SK-N-SH (cell line): Measurements from ENCODE around the gene PSMD8. TPM values are rescaled to one million over a fixed set of nuclear protein-coding genes. Genes with fewer than 3 reads are reported as not detected.

ENCODE experiments used
- CTCF ChIA-PET: fragments of 300-600, 350-600 bp; formaldehyde crosslinking; extraction: SDS; loops from one replicate; lab custom pipeline; 2021; lab: Yijun Ruan, JAX
- POLR2A ChIA-PET: fragments of 350-600 bp; sonication (Branson Sonifier 250); formaldehyde crosslinking; extraction: SDS; loops from one replicate; lab custom pipeline; 2020; ENCODE audit warnings: antibody characterized with exemption, inconsistent platforms; lab: Yijun Ruan, JAX
- DNase-seq: peaks from one replicate; pipeline ENCODE4 v3.0.0; 2012
- H2AFZ ChIP-seq: fragments of 200-600 bp; sonication (generic); 2 replicates; pipeline ENCODE4 v1.8.1; 2016; ENCODE audit warnings: antibody characterized with exemption, mild to moderate bottlenecking, low read depth
- H3F3A ChIP-seq: fragments of 200-600 bp; sonication (generic); replicated peaks from 2 replicates; pipeline ENCODE3; 2016; ENCODE audit warnings: antibody characterized with exemption, mild to moderate bottlenecking; ENCODE audit not compliant: insufficient read depth
- H3K27ac ChIP-seq, 2 experiments: fragments of 200-500 bp in 1 of 2; fragments of 200-600 bp in 1 of 2; sonication (Bioruptor generic) in 1 of 2; sonication (generic), shearing (Covaris generic) in 1 of 2; 2 replicates each; pipeline versions ENCODE4 v1.5.1 to v1.6.1; 2014 to 2016; ENCODE audit warnings: low read depth in 2 of 2, inconsistent platforms in 1 of 2, low read length in 1 of 2, mild to moderate bottlenecking in 1 of 2, mixed read lengths in 1 of 2
- H3K27me3 ChIP-seq: fragments of 200-600 bp; sonication (generic), shearing (Covaris generic); 2 replicates; pipeline ENCODE4 v1.6.1; 2016; ENCODE audit warnings: mixed run types; ENCODE audit not compliant: insufficient read depth
- H3K36me3 ChIP-seq, 2 experiments: fragments of 200-500 bp in 1 of 2; fragments of 200-600 bp in 1 of 2; sonication (Bioruptor generic) in 1 of 2; sonication (generic) in 1 of 2; replicated peaks in 1 of 2; 2 replicates each; pipeline versions ENCODE3 to v1.5.1; 2014 to 2016; ENCODE audit warnings: low read length in 1 of 2, mild to moderate bottlenecking in 1 of 2; ENCODE audit not compliant: insufficient read depth in 2 of 2, control insufficient read depth in 1 of 2
- H3K4me1 ChIP-seq, 2 experiments: fragments of 200-500 bp in 1 of 2; fragments of 200-600 bp in 1 of 2; sonication (Bioruptor generic) in 1 of 2; sonication (generic), shearing (Covaris generic) in 1 of 2; 2 replicates each; pipeline versions ENCODE4 v1.5.1 to v1.6.1; 2014 to 2016; ENCODE audit warnings: low read depth in 1 of 2, low read length in 1 of 2, mixed run types in 1 of 2; ENCODE audit not compliant: insufficient read depth in 2 of 2, control insufficient read depth in 1 of 2
- H3K4me2 ChIP-seq: fragments of 200-600 bp; sonication (generic), shearing (Covaris generic); 2 replicates; pipeline ENCODE4 v1.6.1; 2017; ENCODE audit warnings: mixed run types
- H3K4me3 ChIP-seq, 2 experiments: fragments of 200-500 bp in 1 of 2; fragments of 200-600 bp in 1 of 2; sonication (Bioruptor generic) in 1 of 2; sonication (generic), shearing (Covaris generic) in 1 of 2; 2 replicates each; pipeline versions ENCODE4 v1.5.1 to v1.8.1; 2014 to 2016; ENCODE audit warnings: low read depth in 2 of 2, inconsistent platforms in 1 of 2, low read length in 1 of 2, mild to moderate bottlenecking in 1 of 2, mixed read lengths in 1 of 2, moderate library complexity in 1 of 2
- H3K79me2 ChIP-seq: fragments of 200-600 bp; sonication (generic); 2 replicates; pipeline ENCODE4 v1.8.1; 2017; ENCODE audit warnings: mild to moderate bottlenecking; ENCODE audit not compliant: insufficient read depth
- H3K9ac ChIP-seq: fragments of 200-600 bp; sonication (generic); 2 replicates; pipeline ENCODE4 v1.6.1; 2017; ENCODE audit warnings: mixed run types
- H3K9me2 ChIP-seq: fragments of 200-600 bp; sonication (generic); 2 replicates; pipeline ENCODE4 v1.6.1; 2017; ENCODE audit warnings: mixed run types
- H3K9me3 ChIP-seq: fragments of 200-600 bp; sonication (generic); 2 replicates; pipeline ENCODE4 v1.6.1; 2017; ENCODE audit warnings: mixed run types, mild to moderate bottlenecking, moderate library complexity
- H4K20me1 ChIP-seq: fragments of 200-600 bp; sonication (generic); 2 replicates; pipeline ENCODE4 v1.6.1; 2017; ENCODE audit warnings: mild to moderate bottlenecking, mixed run types; ENCODE audit not compliant: insufficient read depth
- CHD2 ChIP-seq: fragments of 150-350 bp; IDR thresholded peaks from 2 replicates; pipeline ENCODE4 v1.6.1; 2018; ENCODE audit warnings: low read length; ENCODE audit not compliant: partially characterized antibody
- CTCF ChIP-seq: fragments of 200-600 bp; sonication (generic); IDR thresholded peaks from 2 replicates; pipeline ENCODE4 v1.6.1; 2017; ENCODE audit warnings: antibody characterized with exemption, mild to moderate bottlenecking, moderate library complexity
- ELF1 ChIP-seq: IDR thresholded peaks from 2 replicates; pipeline ENCODE4 v1.4.0; 2012
- EP300 ChIP-seq, 2 experiments: IDR thresholded peaks; 2 replicates each; pipeline versions ENCODE4 v1.4.0 to v1.6.1; 2012; ENCODE audit warnings: borderline replicate concordance in 1 of 2, low read depth in 1 of 2, low read length in 1 of 2
- EZH2phosphoT487 ChIP-seq: fragments of 200-600 bp; sonication (generic); IDR thresholded peaks from 2 replicates; pipeline ENCODE4 v1.6.1; 2017; ENCODE audit warnings: low read depth, mixed run types, mild to moderate bottlenecking, antibody characterized with exemption, moderate library complexity, borderline replicate concordance
- FOXJ3 ChIP-seq: sonication (generic); formaldehyde crosslinking; IDR thresholded peaks from 2 replicates; pipeline ENCODE4 v1.5.1; 2020; ENCODE audit warnings: mild to moderate bottlenecking, missing genetic modification reagents
- FOXM1 ChIP-seq: IDR thresholded peaks from 2 replicates; pipeline ENCODE4 v1.4.0; 2012; ENCODE audit warnings: low read depth, mild to moderate bottlenecking
- GABPA ChIP-seq: IDR thresholded peaks from 2 replicates; pipeline ENCODE4 v1.4.0; 2012; ENCODE audit warnings: low read depth, mild to moderate bottlenecking
- GATA2 ChIP-seq: sonication (generic); formaldehyde crosslinking; IDR thresholded peaks from 2 replicates; pipeline ENCODE4 v1.5.0; 2020; ENCODE audit warnings: mild to moderate bottlenecking, missing genetic modification reagents
- IRF3 ChIP-seq: fragments of 150-350 bp; IDR thresholded peaks from 2 replicates; pipeline ENCODE4 v1.6.1; 2016; ENCODE audit warnings: mild to moderate bottlenecking, low read depth, low read length
- JUND ChIP-seq: IDR thresholded peaks from 2 replicates; pipeline ENCODE4 v1.4.0; 2012
- MEF2A ChIP-seq: IDR thresholded peaks from 2 replicates; pipeline ENCODE4 v1.4.0; 2012; ENCODE audit warnings: low read depth, borderline replicate concordance
- MXI1 ChIP-seq: IDR thresholded peaks from 2 replicates; pipeline ENCODE4 v1.6.1; 2012; ENCODE audit warnings: mild to moderate bottlenecking, low read depth, low read length, improper control_type of control experiment
- NFIC ChIP-seq: IDR thresholded peaks from 2 replicates; pipeline ENCODE4 v1.4.0; 2012; ENCODE audit warnings: borderline replicate concordance
- NRF1 ChIP-seq: IDR thresholded peaks from 2 replicates; pipeline ENCODE4 v1.6.1; 2012; ENCODE audit warnings: low read depth, mild to moderate bottlenecking, low read length
- POLR2AphosphoS5 ChIP-seq: IDR thresholded peaks from 2 replicates; pipeline ENCODE4 v1.6.1; 2012; ENCODE audit warnings: low read depth, low read length
- RAD21 ChIP-seq: IDR thresholded peaks from 2 replicates; pipeline ENCODE4 v1.6.1; 2012; ENCODE audit warnings: mild to moderate bottlenecking, low read length
- RCOR1 ChIP-seq: fragments of 150-350 bp; IDR thresholded peaks from 2 replicates; pipeline ENCODE4 v1.6.1; 2017; ENCODE audit warnings: antibody characterized with exemption, low read length
- RFX5 ChIP-seq: IDR thresholded peaks from 2 replicates; pipeline ENCODE4 v1.6.1; 2012; ENCODE audit warnings: mild to moderate bottlenecking, improper control_type of control experiment, low read length
- RXRA ChIP-seq: IDR thresholded peaks from 2 replicates; pipeline ENCODE4 v1.4.0; 2012; ENCODE audit warnings: low read depth, mild to moderate bottlenecking, borderline replicate concordance
- SIN3A ChIP-seq: IDR thresholded peaks from 2 replicates; pipeline ENCODE4 v1.6.1; 2012; ENCODE audit warnings: low read depth, mild to moderate bottlenecking, low read length, moderate library complexity, borderline replicate concordance
- SMC3 ChIP-seq: IDR thresholded peaks from 2 replicates; pipeline ENCODE4 v1.6.1; 2012; ENCODE audit warnings: low read depth, low read length, improper control_type of control experiment
- TAF1 ChIP-seq: IDR thresholded peaks from 2 replicates; pipeline ENCODE4 v1.6.1; 2012; ENCODE audit warnings: low read depth, mild to moderate bottlenecking, low read length, moderate library complexity, borderline replicate concordance
- TCF12 ChIP-seq: IDR thresholded peaks from 2 replicates; pipeline ENCODE4 v1.4.0; 2012
- TEAD4 ChIP-seq: IDR thresholded peaks from 2 replicates; pipeline ENCODE4 v1.4.0; 2012; ENCODE audit warnings: mild to moderate bottlenecking, borderline replicate concordance; ENCODE audit not compliant: insufficient read depth
- USF1 ChIP-seq: IDR thresholded peaks from 2 replicates; pipeline ENCODE4 v1.4.0; 2012; ENCODE audit warnings: low read depth, borderline replicate concordance
- USF2 ChIP-seq: fragments of 150-350 bp; IDR thresholded peaks from 2 replicates; pipeline ENCODE4 v1.6.1; 2017; ENCODE audit warnings: antibody characterized with exemption, low read length, low read depth, borderline replicate concordance
- YY1 ChIP-seq: IDR thresholded peaks from 2 replicates; pipeline ENCODE4 v1.4.0; 2012; ENCODE audit warnings: low read depth, mild to moderate bottlenecking
- WGBS: methylation state at CpG from one replicate; pipeline ENCODE4 v1.1.6; 2017; ENCODE audit warnings: low lambda C conversion rate; 5-methylcytosine and 5-hydroxymethylcytosine counted together
- polyA plus RNA-seq, 3 experiments: library from polyadenylated mRNA; depleted of rRNA; stranded (reverse); fragments of >200 nt; gene quantifications; 2 replicates each; pipeline ENCODE4 v1.2.3, GENCODE V29; 2012
- TF ChIP-seq, protein P1 (sequence below): IDR thresholded peaks from 2 replicates; pipeline ENCODE4 v1.4.0; 2012; ENCODE audit warnings: low read depth

The PSMD8 gene
- polyA plus RNA-seq (2012; rRNA removed) = 400 and 453 TPM in 2 replicates
- polyA plus RNA-seq (2012; cell fraction: cytosol; rRNA removed) = 207 and 336 TPM in 2 replicates
- 110 and 206 TPM in 2 replicates for polyA plus RNA-seq (2012; cell fraction: nucleus; rRNA removed)

DNA sequence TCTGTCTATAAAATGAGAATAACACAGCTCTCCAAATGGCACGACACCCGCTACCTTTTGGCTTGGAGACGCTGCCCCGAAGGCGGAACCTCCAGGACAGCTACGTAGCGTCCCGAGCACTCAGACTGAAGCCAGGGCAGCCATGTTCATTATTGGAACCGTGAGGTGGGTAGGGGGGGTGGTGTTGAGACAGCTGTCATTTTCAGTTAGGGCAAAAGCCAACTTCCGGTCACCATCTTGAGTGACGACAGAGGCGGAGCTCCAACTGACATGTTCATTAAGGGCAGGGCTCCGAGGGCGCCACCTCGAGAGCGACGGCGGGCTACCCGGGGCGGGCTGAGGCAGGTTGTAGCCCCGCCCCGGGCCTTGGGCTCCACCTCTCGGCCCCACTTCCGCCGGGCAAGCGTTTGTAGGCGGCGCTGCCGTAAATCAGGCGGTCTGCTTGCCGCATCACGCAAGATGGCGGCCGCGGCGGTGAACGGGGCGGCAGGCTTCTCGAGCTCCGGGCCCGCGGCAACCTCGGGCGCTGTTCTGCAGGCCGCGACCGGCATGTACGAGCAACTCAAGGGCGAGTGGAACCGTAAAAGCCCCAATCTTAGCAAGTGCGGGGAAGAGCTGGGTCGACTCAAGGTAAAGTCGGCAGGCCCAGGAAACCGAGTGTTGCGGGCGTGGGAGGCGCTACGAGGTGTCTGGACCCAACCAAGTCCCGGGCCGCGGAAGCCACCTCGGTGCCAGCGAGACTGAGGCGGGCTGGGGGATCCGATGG lies at the start of gene PSMD8:
PSMD8 (plus strand) TSS at position 240 of the 766 bp plus-strand sequence; CDS start at position 271, 31 bp downstream.
- H3K36me3 ChIP-seq = peaks cover 7 to 16% of the 10 kb centered on the region in 2 experiments
- H3K4me3 ChIP-seq = peak within 1 kb of the TSS; percentile 68 to 91
- H3K9me3 ChIP-seq = no peaks in the 10 kb centered on the region
- H4K20me1 ChIP-seq = peaks cover 25% of the 10 kb centered on the region
- peak within 1 kb of the TSS; percentile 82 to 87 for H3K27ac ChIP-seq
- H3K4me1 ChIP-seq = peaks cover 6 to 14% of the 10 kb centered on the region in 2 experiments; a peak in 3 of 4 replicates
- under 1% methylated on average over 44 of the region's 65 CpGs for WGBS
- no peaks in the 10 kb centered on the region for H3F3A ChIP-seq
- no peaks in the 10 kb centered on the region for H3K9me2 ChIP-seq
- CTCF ChIA-PET = interaction anchor here (0.6 to 2.3 kb wide), 13 partner anchors 10 to 472 kb away, joined by 3 to 12 read pairs (median 3); partner anchors contain the start of genes CATSPERG and FAM98C
- peak within 1 kb of the TSS; percentile 83 for H3K4me2 ChIP-seq
- no peaks in the 10 kb centered on the region for H3K27me3 ChIP-seq
- DNase-seq = peak; percentile 98
- peak within 1 kb of the TSS; percentile 96 for H3K9ac ChIP-seq
- peaks cover 48% of the 10 kb centered on the region for H3K79me2 ChIP-seq
- POLR2A ChIA-PET = interaction anchor here (0.6 to 3.6 kb wide), 11 partner anchors 11 to 1061 kb away, joined by 3 to 29 read pairs (median 4); partner anchors contain the start of genes CATSPERG, EIF3K, GGN and RPS16
- peak within 1 kb of the TSS; percentile 97 for H2AFZ ChIP-seq
- TF ChIP-seq MXI1 (peak; percentile 70; the same call in 1 of the 2 replicates), MEF2A (no peak), RFX5 (no peak; the same call in 1 of the 2 replicates), RAD21 (no peak), TCF12 (peak; percentile 6; the same call in 1 of the 2 replicates), CHD2 (peak; percentile 90), POLR2AphosphoS5 (peak; percentile 93), USF2 (no peak), FOXJ3 (CRISPR knock-in tag) (peak; percentile 50; the same call in 1 of the 2 replicates), EZH2phosphoT487 (no peak), RCOR1 (no peak), USF1 (0 out of 2 replicates have a peak, but pooled peaks have one; percentile 37), FOXM1 (no peak), YY1 (peak; percentile 97), NRF1 (no peak), GATA2 (CRISPR knock-in tag) (no peak), SMC3 (no peak), IRF3 (no peak), TAF1 (peak; percentile 99), CTCF (peak; percentile 22; the same call in 1 of the 2 replicates), SIN3A (0 out of 2 replicates have a peak, but pooled peaks have one; percentile 1), EP300 (IDR thresholded peaks at IDR 0.05; ENCODE audit: borderline replicate concordance in 1 of 2, low read depth in 1 of 2, low read length in 1 of 2) (no peak), GABPA (peak; percentile 78), JUND (no peak), NFIC (no peak), RXRA (no peak), ELF1 (peak; percentile 87), TEAD4 (no peak)
- TF ChIP-seq, protein P1, sequence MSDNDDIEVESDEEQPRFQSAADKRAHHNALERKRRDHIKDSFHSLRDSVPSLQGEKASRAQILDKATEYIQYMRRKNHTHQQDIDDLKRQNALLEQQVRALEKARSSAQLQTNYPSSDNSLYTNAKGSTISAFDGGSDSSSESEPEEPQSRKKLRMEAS = peak; percentile 82; the same call in 1 of the 2 replicates
